Keratinocyte (primary cell): ENCODE results near the gene PPP1R14B. TPM values are rescaled to one million over a fixed set of nuclear protein-coding genes. Genes with fewer than 3 reads are reported as not detected.

Experiments
- DNase-seq: peaks from one replicate; pipeline ENCODE4 v3.0.0-alpha.2; 2011; ENCODE audit warnings: low read depth, missing footprints, low spot score
- FAIRE-seq: peaks from 2 replicates; lab custom pipeline; 2011; peaks lifted over from hg19 to GRCh38; lab: Jason Lieb, UNC
- H2AFZ ChIP-seq: 2 replicates; pipeline ENCODE4 v1.6.0; 2012; ENCODE audit warnings: low read length, control low read depth, inconsistent platforms; ENCODE audit not compliant: control insufficient read depth
- H3K27ac ChIP-seq: 2 replicates; pipeline ENCODE4 v1.5.1; 2011; ENCODE audit warnings: low read length; ENCODE audit not compliant: control insufficient read depth, insufficient read depth
- H3K27me3 ChIP-seq: 3 replicates; pipeline ENCODE4 v1.6.0; 2011; ENCODE audit warnings: low read length; ENCODE audit not compliant: control insufficient read depth, insufficient read depth; ENCODE audit errors: extremely low read depth
- H3K36me3 ChIP-seq, 2 experiments: 2 replicates in 1 of 2; 3 replicates in 1 of 2; pipeline ENCODE4 v1.5.1; 2011; ENCODE audit warnings: low read length in 2 of 2, mild to moderate bottlenecking in 1 of 2; ENCODE audit not compliant: control insufficient read depth in 2 of 2, insufficient read depth in 2 of 2; ENCODE audit errors: extremely low read depth in 1 of 2
- H3K4me1 ChIP-seq: 3 replicates; pipeline ENCODE4 v1.5.1; 2011; ENCODE audit warnings: low read length; ENCODE audit not compliant: control insufficient read depth, insufficient read depth; ENCODE audit errors: extremely low read depth
- H3K4me2 ChIP-seq: 3 replicates; pipeline ENCODE4 v1.6.0; 2011; ENCODE audit warnings: low read depth, low read length; ENCODE audit not compliant: control insufficient read depth, insufficient read depth; ENCODE audit errors: extremely low read depth
- H3K4me3 ChIP-seq, 3 experiments: fragments of 200-600 bp in 1 of 3; sonication (generic) in 1 of 3; 2 replicates in 2 of 3; 3 replicates in 1 of 3; pipeline ENCODE4 v1.5.1; 2011 to 2016; ENCODE audit warnings: low read length in 3 of 3, mild to moderate bottlenecking in 3 of 3, control low read depth in 2 of 3, inconsistent platforms in 1 of 3, low read depth in 1 of 3, mixed read lengths in 1 of 3, mixed run types in 1 of 3, moderate library complexity in 1 of 3; ENCODE audit not compliant: control insufficient read depth in 2 of 3, insufficient read depth in 2 of 3; ENCODE audit errors: extremely low read depth in 1 of 3
- H3K79me2 ChIP-seq: 2 replicates; pipeline ENCODE4 v1.6.0; 2012; ENCODE audit warnings: low read length; ENCODE audit not compliant: control insufficient read depth, insufficient read depth
- H3K9ac ChIP-seq: 3 replicates; pipeline ENCODE4 v1.6.0; 2011; ENCODE audit warnings: low read length; ENCODE audit not compliant: control insufficient read depth, insufficient read depth; ENCODE audit errors: extremely low read depth
- H3K9me1 ChIP-seq: 3 replicates; pipeline ENCODE4 v1.6.0; 2011; ENCODE audit warnings: low read length; ENCODE audit not compliant: control insufficient read depth, insufficient read depth; ENCODE audit errors: extremely low read depth
- H3K9me3 ChIP-seq: 2 replicates; pipeline ENCODE4 v1.5.1; 2012; ENCODE audit warnings: low read depth, low read length; ENCODE audit not compliant: control insufficient read depth
- H4K20me1 ChIP-seq: 3 replicates; pipeline ENCODE4 v1.6.0; 2011; ENCODE audit warnings: low read length; ENCODE audit not compliant: control insufficient read depth, insufficient read depth; ENCODE audit errors: extremely low read depth
- EZH2 ChIP-seq: IDR thresholded peaks from one replicate; pipeline ENCODE4 v1.6.1; 2012; ENCODE audit warnings: inconsistent platforms, mild to moderate bottlenecking, low read length, moderate library complexity
- dilution Hi-C: fragments of 300-500 bp; cut with MboI; formaldehyde crosslinking; loops from one replicate; pipeline ENCODE4 v1.7.0; 2020; ENCODE audit warnings: low sequenced_read_pairs; ENCODE audit not compliant: extremely low pct_ligation_motif_present
- polyA plus RNA-seq, 5 experiments: library from polyadenylated mRNA; depleted of rRNA in 3 of 5; stranded (reverse) in 3 of 5; stranded (forward) in 1 of 5; unstranded in 1 of 5; fragments of >200 nt; gene quantifications; 1 replicate in 1 of 5; 2 replicates in 3 of 5; 3 replicates in 1 of 5; pipeline versions ENCODE4 v1.2.1 to v1.2.3, GENCODE V29; 2011 to 2012; ENCODE audit warnings: missing spikeins in 2 of 5, low read depth in 1 of 5, low replicate concordance in 1 of 5
- TF ChIP-seq, protein P1 (sequence below), 3 experiments: IDR thresholded peaks in 1 of 3; conservative IDR thresholded peaks in 1 of 3; optimal IDR thresholded peaks in 1 of 3; 2 replicates in 2 of 3; 3 replicates in 1 of 3; pipeline versions ENCODE3 to v1.5.1; 2011; ENCODE audit warnings: low read length in 3 of 3, mild to moderate bottlenecking in 3 of 3, moderate library complexity in 2 of 3, control low read depth in 1 of 3, inconsistent platforms in 1 of 3; ENCODE audit not compliant: insufficient read depth in 2 of 3; ENCODE audit errors: extremely low read depth in 1 of 3

Gene PPP1R14B
- polyA plus RNA-seq, 1 donor (not counting 4 experiments of a cell fraction or from before 2014, with no cell fraction given): 208 TPM

DNA sequence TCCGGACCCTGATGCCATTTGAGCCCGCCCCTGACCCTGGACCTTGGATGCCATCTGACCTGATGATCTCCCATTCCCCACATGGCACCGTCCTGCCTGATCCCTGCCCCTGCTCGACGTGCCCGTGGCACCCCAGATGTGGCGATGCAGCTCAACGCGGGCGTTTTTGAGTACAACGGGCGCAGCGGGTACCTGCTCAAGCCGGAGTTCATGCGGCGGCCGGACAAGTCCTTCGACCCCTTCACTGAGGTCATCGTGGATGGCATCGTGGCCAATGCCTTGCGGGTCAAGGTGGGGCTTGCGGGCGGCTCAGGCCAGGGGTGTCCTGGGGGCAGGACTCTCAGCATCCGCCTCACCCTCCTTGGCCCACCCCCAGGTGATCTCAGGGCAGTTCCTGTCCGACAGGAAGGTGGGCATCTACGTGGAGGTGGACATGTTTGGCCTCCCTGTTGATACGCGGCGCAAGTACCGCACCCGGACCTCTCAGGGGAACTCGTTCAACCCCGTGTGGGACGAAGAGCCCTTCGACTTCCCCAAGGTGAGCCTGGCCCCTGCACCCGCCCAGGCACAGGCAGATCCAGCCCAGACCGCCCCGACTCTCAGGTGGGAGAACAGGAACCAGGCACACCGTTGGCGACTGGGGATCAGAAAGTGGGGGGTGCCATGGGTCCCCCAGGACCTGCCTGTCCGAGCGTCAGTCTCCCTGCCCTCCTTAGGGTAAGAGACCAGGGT is 15.7 kb upstream of the PPP1R14B start:
- dilution Hi-C loops: no loop called here
- H3K9ac ChIP-seq: no peak overlapping the region
- no peak for DNase-seq

DNA sequence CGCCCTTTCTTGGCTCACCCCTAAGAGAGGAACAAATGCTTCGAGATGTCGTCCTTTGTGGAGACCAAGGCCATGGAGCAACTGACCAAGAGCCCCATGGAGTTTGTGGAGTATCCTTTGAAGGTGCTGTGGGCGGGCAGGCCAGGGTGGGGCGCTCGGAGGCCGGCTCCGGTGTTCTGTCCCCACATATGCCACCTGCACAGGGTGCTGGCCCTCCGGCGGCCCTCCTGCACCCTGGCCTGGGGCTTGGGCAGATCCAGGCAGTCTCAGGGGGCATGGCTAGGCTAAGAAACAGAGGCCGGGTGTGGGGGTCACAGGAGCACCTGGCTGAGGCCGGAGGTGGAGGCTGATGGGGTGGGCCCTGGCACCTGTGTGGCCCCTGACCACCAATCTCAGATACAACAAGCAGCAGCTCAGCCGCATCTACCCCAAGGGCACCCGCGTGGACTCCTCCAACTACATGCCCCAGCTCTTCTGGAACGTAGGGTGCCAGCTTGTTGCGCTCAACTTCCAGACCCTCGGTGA is 14.9 kb upstream of the PPP1R14B start:
- Histone ChIP-seq H3K79me2 (peaks cover 12% of the 10 kb centered on the region), H3K27me3 (no peaks in the 10 kb centered on the region), H3K4me2 (no peak overlapping the region), H4K20me1 (no peaks in the 10 kb centered on the region), H3K9me1 (peaks cover 2% of the 10 kb centered on the region), H3K4me1 (peaks cover 22% of the 10 kb centered on the region), H3K9me3 (no peaks in the 10 kb centered on the region), H3K9ac (no peak overlapping the region), H2AFZ (no peak overlapping the region), H3K4me3 (no peak overlapping the region), H3K27ac (no peak overlapping the region), H3K36me3 (peaks cover 50 to 74% of the 10 kb centered on the region in 2 experiments)
- dilution Hi-C loops: no loop called here
- no peak for DNase-seq
- no peak for FAIRE-seq
- no peak for TF ChIP-seq EZH2
- TF ChIP-seq, protein P1, sequence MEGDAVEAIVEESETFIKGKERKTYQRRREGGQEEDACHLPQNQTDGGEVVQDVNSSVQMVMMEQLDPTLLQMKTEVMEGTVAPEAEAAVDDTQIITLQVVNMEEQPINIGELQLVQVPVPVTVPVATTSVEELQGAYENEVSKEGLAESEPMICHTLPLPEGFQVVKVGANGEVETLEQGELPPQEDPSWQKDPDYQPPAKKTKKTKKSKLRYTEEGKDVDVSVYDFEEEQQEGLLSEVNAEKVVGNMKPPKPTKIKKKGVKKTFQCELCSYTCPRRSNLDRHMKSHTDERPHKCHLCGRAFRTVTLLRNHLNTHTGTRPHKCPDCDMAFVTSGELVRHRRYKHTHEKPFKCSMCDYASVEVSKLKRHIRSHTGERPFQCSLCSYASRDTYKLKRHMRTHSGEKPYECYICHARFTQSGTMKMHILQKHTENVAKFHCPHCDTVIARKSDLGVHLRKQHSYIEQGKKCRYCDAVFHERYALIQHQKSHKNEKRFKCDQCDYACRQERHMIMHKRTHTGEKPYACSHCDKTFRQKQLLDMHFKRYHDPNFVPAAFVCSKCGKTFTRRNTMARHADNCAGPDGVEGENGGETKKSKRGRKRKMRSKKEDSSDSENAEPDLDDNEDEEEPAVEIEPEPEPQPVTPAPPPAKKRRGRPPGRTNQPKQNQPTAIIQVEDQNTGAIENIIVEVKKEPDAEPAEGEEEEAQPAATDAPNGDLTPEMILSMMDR (optimal IDR thresholded peaks at IDR 0.05 in 1 of 3, IDR thresholded peaks at IDR 0.05 in 1 of 3, conservative IDR thresholded peaks at IDR 0.05 in 1 of 3; ENCODE audit: extremely low read depth in 1 of 3, insufficient read depth in 2 of 3, low read length in 3 of 3): no peak

More for the DNA sequence above, 15.7 kb upstream of the PPP1R14B start:
- no peak for TF ChIP-seq EZH2
- TF ChIP-seq, protein P1 (optimal IDR thresholded peaks at IDR 0.05 in 1 of 3, IDR thresholded peaks at IDR 0.05 in 1 of 3, conservative IDR thresholded peaks at IDR 0.05 in 1 of 3; ENCODE audit: extremely low read depth in 1 of 3, insufficient read depth in 2 of 3, low read length in 3 of 3): no peak
- Histone ChIP-seq H2AFZ (no peak overlapping the region), H3K9me3 (no peaks in the 10 kb centered on the region), H3K27ac (no peak overlapping the region), H3K4me3 (no peak overlapping the region), H4K20me1 (no peaks in the 10 kb centered on the region), H3K4me1 (peaks cover 26% of the 10 kb centered on the region), H3K4me2 (no peak overlapping the region), H3K79me2 (peaks cover 10% of the 10 kb centered on the region), H3K27me3 (no peaks in the 10 kb centered on the region), H3K9me1 (peaks cover 2% of the 10 kb centered on the region), H3K36me3 (peaks cover 49 to 73% of the 10 kb centered on the region in 2 experiments)
- FAIRE-seq: no peak
